Right cardiac atrium (tissue), 5 donors: ENCODE data around the gene MRPL44. TPM values are rescaled to one million over a fixed set of nuclear protein-coding genes. Genes with fewer than 3 reads are reported as not detected.
A peak's percentile ranks its signal among the peaks of the same experiment; 100 is the strongest.

Source experiments
- ATAC-seq, 2 donors: fragments of 200-7000 bp; cut with Tn5 transposase; one replicate each; pipeline versions ENCODE4 v1.8.0 to v1.9.1; 2020; ENCODE audit warnings: moderate library complexity in 2 of 2, mild to moderate bottlenecking in 1 of 2
- DNase-seq, 3 donors: peaks; one replicate each; pipeline ENCODE4 v3.0.0-alpha.2; 2020
- H3K27ac ChIP-seq: one replicate; pipeline ENCODE4 v1.5.1; 2013; ENCODE audit warnings: mild to moderate bottlenecking, low read length, control low read depth, moderate library complexity
- H3K27me3 ChIP-seq: one replicate; pipeline ENCODE4 v1.6.1; 2013; ENCODE audit not compliant: control insufficient read depth, insufficient read depth
- H3K4me1 ChIP-seq: one replicate; pipeline ENCODE4 v1.6.1; 2013; ENCODE audit warnings: low read length; ENCODE audit not compliant: control insufficient read depth, insufficient read depth
- H3K4me3 ChIP-seq: one replicate; pipeline ENCODE4 v1.5.1; 2013; ENCODE audit warnings: low read length, control low read depth
- H3K9me3 ChIP-seq: one replicate; pipeline ENCODE4 v1.6.1; 2013; ENCODE audit warnings: low read length; ENCODE audit not compliant: control insufficient read depth
- WGBS: extraction: QIAGEN DNeasy Blood & Tissue Kit; methylation state at CpG from one replicate; pipeline ENCODE4 v1.1.7; 2013; 5-methylcytosine and 5-hydroxymethylcytosine counted together
- intact Hi-C, 4 donors: fragments of 100-400 bp; cut with DNase I; formaldehyde crosslinking; loops; one replicate each; pipeline versions ENCODE4 v1.11.0 to v1.14.0; 2022 to 2023
- polyA plus RNA-seq: library from polyadenylated mRNA; stranded (reverse); fragments of 200-250 nt; gene quantifications from one replicate; pipeline ENCODE4 v1.2.3, GENCODE V29; 2013
- total RNA-seq, 4 donors: library from RNA; stranded (reverse); fragmentation: NEBNext Ultra II Directional; extraction: Animal tissue kit (Norgen Biotek cat#: 25700); gene quantifications; one replicate each; pipeline ENCODE4 v1.2.1, GENCODE V29; 2021
- donor health status: healthy with polysubstance abuse.
- donor health status: DM: no; HTN: yes; CAD: no.
- donor health status: DM: no; HTN: no; CAD: no.
- donor health status: DM: no; HTN: yes; CAD: no; lungs with severe emphysema.
- donor health status: DM: yes; HTN: yes; CAD: no.

MRPL44 gene
- total and polyA plus RNA-seq, 5 donors, result 22.0 to 34.9 (median 31.6) TPM

DNA sequence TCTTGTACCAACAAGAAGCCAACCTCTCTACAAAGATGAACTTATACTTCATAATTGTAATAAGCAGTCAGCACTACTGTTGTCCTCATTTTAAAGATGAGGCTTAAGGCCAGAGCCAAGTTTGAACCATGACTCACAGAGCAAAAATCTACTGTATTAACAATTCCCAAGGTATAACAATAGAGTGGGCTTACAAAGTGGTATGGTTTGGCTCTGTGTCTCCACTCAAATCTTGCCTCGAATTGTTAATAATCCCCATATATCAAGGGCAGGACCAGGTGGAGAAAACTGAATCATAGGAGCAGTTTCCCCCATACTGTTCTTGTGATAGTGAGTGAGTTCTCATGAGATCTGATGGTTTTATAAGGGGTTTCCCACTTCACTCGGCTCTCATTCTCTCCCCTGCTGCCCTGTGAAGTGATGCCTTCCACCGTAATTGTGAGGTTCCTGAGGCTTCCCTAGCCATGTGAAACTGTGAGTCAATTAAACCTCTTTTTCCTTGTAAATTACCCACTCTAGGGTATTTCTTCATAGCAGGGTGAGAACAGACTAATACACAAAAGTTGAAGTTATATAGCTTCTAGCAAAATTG is 19.5 kb downstream of the MRPL44 start:
- no peak overlapping the region for H3K27ac ChIP-seq
- H3K27me3 ChIP-seq, result no peaks in the 10 kb centered on the region
- no peaks in the 10 kb centered on the region for H3K4me1 ChIP-seq
- ATAC-seq (no peak), DNase-seq (no peak)
- no peaks in the 10 kb centered on the region for H3K9me3 ChIP-seq
- intact Hi-C loops, result no loop called here
- no peak overlapping the region for H3K4me3 ChIP-seq
- WGBS, result 71% methylated on average over 3 of the region's 3 CpGs

DNA sequence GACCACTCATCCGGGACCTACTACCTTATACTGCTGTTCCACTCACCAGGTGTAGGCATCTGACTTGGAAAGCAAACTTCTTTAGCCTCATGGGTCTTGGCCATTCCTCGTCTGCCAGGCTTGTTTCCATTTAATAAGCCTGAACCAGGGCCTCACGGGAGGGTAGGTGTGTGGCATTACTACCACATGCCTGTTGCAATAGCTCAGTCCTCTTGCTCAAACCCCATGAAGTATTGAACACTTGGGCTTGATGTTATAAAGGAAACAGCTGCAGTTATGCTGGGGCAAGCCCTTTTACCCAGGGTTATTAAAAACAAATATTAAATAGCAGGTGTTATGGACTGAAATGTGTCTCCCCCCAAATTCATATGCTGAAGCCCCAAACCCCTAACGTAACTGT is 21.2 kb downstream of the MRPL44 start:
- H3K27ac ChIP-seq, result no peak overlapping the region
- DNase-seq (no peak), ATAC-seq (no peak)
- H3K4me1 ChIP-seq, result no peaks in the 10 kb centered on the region
- no peak overlapping the region for H3K4me3 ChIP-seq
- H3K27me3 ChIP-seq, result no peaks in the 10 kb centered on the region
- no peaks in the 10 kb centered on the region for H3K9me3 ChIP-seq
- intact Hi-C loops, result no loop called here
- 87% methylated on average over 4 of the region's 4 CpGs for WGBS

DNA sequence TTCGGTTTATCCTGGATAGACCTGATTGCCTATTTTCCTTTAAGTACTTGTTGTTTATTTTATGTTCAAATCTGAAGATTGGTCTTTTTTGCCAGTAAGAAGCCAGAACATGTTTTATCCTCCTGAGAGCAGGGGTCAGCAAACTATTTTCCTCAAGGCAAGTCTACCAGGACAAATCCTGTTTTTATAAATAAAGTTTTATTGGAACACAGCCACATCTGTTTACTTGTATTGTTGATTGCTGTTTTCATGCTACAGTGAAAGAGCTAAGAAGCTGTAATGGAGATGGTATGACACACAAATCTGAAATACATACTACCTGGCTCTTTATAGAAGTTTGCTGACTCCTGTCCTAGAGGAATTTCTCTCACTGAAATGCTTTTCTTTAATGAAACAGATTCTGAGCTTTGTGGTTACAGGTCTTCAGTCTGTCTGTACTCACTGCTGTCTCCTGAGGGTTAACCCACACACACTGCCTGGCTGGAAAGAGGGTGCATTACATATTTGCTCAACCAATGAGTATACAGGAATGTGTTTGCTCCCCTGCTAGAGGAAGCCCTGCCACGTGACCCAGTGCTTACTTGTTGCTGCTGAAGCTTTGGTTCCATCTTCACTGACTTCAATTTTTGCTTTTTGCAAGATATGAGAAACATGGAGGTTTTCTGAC is 22.6 kb downstream of the MRPL44 start:
- WGBS, result 67% methylated on average over 2 of the region's 2 CpGs
- Histone ChIP-seq H3K9me3 (no peaks in the 10 kb centered on the region), H3K4me1 (no peaks in the 10 kb centered on the region), H3K4me3 (no peak overlapping the region), H3K27me3 (no peaks in the 10 kb centered on the region), H3K27ac (no peak overlapping the region)
- DNase-seq, result no peak
- intact Hi-C loops, result no loop called here
- no peak for ATAC-seq

DNA sequence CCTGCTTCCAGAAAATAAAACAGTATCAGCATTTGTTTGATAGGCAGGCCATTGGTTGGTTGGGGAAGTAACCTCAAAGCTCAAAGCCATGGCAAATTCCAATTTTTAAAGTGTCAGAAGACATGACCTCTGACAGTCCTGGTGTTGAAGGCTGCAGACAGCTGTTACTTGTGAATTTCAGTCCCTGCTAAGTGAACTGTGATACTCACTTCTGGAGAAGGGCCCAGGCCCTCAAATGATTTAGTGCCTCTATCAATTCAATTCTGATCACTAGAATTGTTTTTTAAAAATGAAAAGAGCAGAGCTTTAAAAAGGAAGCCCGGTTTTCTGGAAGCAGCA is 23.1 kb downstream of the MRPL44 start:
- 61% methylated on average over 1 of the region's 1 CpG for WGBS

DNA sequence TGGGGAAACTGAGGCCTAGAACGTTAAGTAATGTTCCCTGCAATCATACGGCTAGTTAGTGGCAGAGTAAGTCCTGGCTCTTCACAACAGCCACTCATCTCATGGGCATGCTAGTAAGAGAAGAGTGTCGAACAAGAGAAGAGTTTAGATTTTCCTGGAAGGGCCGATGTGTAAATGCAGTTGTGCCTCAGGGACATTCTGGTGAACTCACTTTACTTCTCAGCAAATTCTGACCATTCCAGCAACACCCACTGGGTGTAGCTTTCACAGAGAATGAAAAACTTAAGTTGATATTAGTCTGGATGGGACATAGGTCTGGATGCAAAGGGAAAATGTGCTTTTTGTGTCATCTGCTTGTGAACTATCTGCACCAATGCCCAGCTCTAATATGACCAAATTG is 23.5 kb downstream of the MRPL44 start:
- intact Hi-C loops, result no loop called here

More for the DNA sequence above, 23.1 kb downstream of the MRPL44 start:
- H3K27me3 ChIP-seq, result no peaks in the 10 kb centered on the region
- ATAC-seq (no peak), DNase-seq (no peak)
- H3K4me1 ChIP-seq, result no peaks in the 10 kb centered on the region
- H3K4me3 ChIP-seq, result no peak overlapping the region
- no peak overlapping the region for H3K27ac ChIP-seq
- no peaks in the 10 kb centered on the region for H3K9me3 ChIP-seq
- intact Hi-C loops, result no loop called here

DNA sequence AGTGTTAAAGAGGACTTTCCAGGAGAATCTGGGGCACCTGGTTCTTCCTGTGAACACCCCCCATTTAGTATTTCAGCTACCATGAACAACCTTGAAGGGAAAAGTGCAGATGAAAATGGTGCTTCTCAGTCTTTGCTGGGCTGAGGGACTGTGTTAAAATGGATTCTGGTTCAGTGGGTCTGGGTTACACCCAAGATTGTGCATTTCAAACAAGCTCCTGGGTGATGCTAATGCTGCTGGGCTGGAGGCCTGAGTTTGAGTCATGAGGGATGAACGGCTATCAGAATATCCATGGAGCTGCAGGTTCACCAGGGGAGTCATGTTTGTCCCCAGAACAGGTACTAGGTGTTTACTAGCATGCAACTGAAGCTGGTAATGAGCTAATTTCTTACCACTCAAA is 24.0 kb downstream of the MRPL44 start:
- intact Hi-C loops, result no loop called here
- 82% methylated on average over 1 of the region's 1 CpG for WGBS
- DNase-seq (no peak), ATAC-seq (no peak)
- Histone ChIP-seq H3K4me1 (no peaks in the 10 kb centered on the region), H3K4me3 (no peak overlapping the region), H3K9me3 (no peaks in the 10 kb centered on the region), H3K27me3 (no peaks in the 10 kb centered on the region), H3K27ac (no peak overlapping the region)

More for the DNA sequence above, 23.5 kb downstream of the MRPL44 start:
- DNase-seq (no peak), ATAC-seq (no peak)
- WGBS, result 79% methylated on average over 4 of the region's 4 CpGs
- Histone ChIP-seq H3K4me1 (no peaks in the 10 kb centered on the region), H3K4me3 (no peak overlapping the region), H3K27me3 (no peaks in the 10 kb centered on the region), H3K9me3 (no peaks in the 10 kb centered on the region), H3K27ac (no peak overlapping the region)

DNA sequence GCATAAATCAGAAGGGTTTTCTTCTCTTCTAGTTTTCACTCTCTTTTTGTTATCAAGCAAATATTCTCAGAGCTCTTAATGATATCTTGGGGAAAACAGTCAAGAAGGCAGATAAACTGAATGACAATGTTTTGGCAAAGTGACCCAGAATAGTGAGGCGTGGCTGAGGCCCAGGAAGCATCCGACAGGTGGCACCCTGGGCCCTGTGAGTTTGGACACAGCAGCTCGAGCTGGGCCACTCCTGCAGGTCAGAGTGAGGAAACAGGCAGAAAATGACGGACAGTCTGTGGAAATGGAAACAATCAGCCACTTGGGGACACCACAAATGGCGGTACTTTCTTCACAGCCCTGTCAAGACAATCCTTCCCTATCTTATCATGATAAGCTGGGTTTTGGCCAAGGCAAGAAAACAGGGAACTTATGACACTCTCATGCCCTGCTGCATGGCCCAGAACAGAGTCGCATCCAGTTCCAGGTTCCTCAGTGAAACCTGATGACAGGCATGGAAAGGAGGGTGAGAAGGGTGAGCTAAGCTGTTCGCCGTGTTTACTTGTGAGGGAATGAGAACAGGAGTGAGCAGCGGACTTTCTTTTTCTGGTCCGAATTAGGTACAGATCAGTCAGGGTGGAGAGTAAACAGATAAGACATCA is 32.1 kb downstream of the MRPL44 start:
- no peaks in the 10 kb centered on the region for H3K4me1 ChIP-seq
- H3K4me3 ChIP-seq, result no peak overlapping the region
- H3K27ac ChIP-seq, result no peak overlapping the region
- WGBS, result 70% methylated on average over 10 of the region's 10 CpGs
- no peaks in the 10 kb centered on the region for H3K27me3 ChIP-seq
- ATAC-seq, result no peak
- no peak for DNase-seq
- intact Hi-C loops, result no loop called here
- H3K9me3 ChIP-seq, result no peaks in the 10 kb centered on the region

DNA sequence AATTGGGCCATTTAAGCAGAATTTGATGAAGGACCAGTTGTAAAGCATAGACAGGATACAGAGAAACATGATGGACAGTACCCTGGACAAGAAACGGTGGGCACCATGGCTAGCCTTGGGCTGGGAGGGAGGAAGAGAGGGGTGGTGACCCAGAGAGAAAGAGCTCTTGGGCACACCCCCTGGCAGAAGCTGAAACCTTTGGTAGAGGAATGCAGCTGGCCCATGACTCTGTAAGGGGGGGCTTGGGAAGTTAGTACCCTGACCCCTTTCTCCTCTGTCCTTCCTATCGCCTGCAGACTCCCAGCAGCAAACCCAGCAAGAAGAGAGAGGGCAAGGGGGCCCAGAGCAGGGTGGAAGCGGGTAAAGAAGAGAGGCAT is 32.6 kb downstream of the MRPL44 start:
- Histone ChIP-seq H3K9me3 (no peaks in the 10 kb centered on the region), H3K27me3 (no peaks in the 10 kb centered on the region), H3K4me3 (no peak overlapping the region), H3K27ac (no peak overlapping the region), H3K4me1 (no peaks in the 10 kb centered on the region)
- intact Hi-C loops, result loop anchor here in 2 of 4 donors (5.0 to 10.0 kb wide), 2 partner anchors 292 to 295 kb away; no protein-coding TSS in a partner anchor
- DNase-seq, result no peak
- peak in 1 of 2 donors; percentile 35 for ATAC-seq
- WGBS, result 66% methylated on average over 3 of the region's 3 CpGs

DNA sequence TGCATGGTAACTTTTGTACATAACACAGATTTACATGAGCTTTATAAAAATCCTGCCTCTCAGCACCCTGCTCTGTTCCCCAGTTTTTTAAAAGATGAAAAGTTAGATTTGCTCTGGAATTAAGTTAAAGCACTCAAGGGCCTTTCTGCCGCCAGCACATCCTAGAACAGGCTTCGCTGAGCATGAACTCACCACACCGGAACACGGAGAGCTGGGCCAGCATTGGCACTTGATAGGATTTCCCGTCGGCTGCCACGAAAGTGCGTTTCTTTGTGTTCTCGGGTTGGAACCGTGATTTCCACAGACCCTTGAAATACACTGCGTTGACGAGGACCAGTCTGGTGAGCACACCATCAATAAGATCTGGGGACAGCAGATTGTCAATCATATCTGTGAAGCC is 34.3 kb downstream of the MRPL44 start:
- no peak overlapping the region for H3K27ac ChIP-seq
- intact Hi-C loops, result loop anchor here in 2 of 4 donors (5.0 to 10.0 kb wide), 2 partner anchors 291 to 293 kb away; no protein-coding TSS in a partner anchor
- no peaks in the 10 kb centered on the region for H3K4me1 ChIP-seq
- DNase-seq, result peak in 1 of 3 donors; percentile 40
- ATAC-seq, result no peak
- H3K9me3 ChIP-seq, result no peaks in the 10 kb centered on the region
- no peak overlapping the region for H3K4me3 ChIP-seq
- no peaks in the 10 kb centered on the region for H3K27me3 ChIP-seq
- 75% methylated on average over 12 of the region's 12 CpGs for WGBS

DNA sequence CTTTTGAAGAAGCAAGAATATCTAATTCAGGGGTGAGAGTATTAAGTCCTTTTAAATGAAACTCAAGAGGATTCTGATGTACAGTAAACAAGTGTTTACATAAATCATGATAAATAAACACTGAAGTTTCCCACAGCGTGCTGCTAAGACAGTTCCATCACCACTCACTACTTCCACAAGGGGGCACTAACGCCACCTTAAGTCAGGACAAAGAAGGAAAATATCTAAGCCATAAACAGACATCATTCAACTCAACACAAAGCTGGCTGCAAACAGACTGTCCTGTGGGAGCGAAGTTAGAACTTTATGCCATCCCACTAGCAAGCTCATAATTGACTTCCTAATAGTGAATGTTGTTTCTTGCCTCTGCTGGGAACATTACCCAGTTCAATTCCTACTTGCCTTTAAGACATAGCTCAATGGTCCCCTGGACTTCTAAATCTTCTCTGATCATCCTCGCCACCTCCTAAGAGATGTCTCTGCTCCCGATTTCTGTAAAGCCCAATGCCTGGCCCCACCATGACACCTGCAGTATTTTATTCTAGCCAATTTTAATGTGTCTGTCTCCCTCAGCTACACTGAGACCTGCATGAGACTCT is 36.5 kb downstream of the MRPL44 start:
- Histone ChIP-seq H3K4me3 (no peak overlapping the region), H3K27ac (no peak overlapping the region), H3K4me1 (no peaks in the 10 kb centered on the region), H3K9me3 (no peaks in the 10 kb centered on the region), H3K27me3 (no peaks in the 10 kb centered on the region)
- DNase-seq (peak in 2 of 3 donors; percentile 55 to 78), ATAC-seq (peak; percentile 85 to 91)
- 28% methylated on average over 5 of the region's 5 CpGs for WGBS
- intact Hi-C loops, result loop anchor here in 2 of 4 donors (5.0 to 10.0 kb wide), 2 partner anchors 289 to 291 kb away; no protein-coding TSS in a partner anchor

DNA sequence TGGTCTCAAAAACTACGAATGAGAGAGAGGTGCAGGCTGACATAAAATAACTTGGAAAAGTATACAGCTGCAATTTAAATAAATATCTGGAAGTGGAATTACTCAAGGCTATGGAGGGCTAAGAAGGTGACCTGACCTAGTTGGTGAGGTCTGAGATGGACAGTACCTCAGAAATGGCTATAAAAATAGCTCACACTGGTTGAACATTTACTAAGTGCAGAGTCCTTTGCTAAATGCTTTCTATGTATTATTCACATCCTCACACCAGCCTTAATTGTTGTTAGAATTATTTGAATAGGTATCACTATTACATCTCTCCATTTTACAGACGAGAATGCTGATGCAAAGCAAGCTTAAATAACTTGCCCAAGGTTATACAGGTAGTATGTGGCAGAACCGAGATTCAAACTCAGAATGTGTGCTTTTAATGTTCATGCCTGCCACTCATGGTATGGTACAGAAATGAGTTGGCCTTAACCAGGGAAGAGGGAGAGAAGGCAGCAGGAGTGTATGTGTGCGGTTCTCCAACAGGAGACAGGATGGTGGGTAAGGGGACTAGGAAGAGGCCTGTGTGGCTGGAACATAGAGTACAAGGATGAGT is 37.4 kb downstream of the MRPL44 start:
- 91% methylated on average over 4 of the region's 4 CpGs for WGBS
- Histone ChIP-seq H3K4me1 (no peaks in the 10 kb centered on the region), H3K4me3 (no peak overlapping the region), H3K27ac (no peak overlapping the region), H3K27me3 (no peaks in the 10 kb centered on the region), H3K9me3 (no peaks in the 10 kb centered on the region)
- no peak for ATAC-seq
- intact Hi-C loops, result loop anchor here (5.0 to 10.0 kb wide), 2 partner anchors 288 to 290 kb away; no protein-coding TSS in a partner anchor
- no peak for DNase-seq
